HepG2 (cell line): ENCODE results near the gene SLC25A33. TPM values are rescaled to one million over a fixed set of nuclear protein-coding genes. Genes with fewer than 3 reads are reported as not detected.
A peak's percentile ranks its signal among the peaks of the same experiment; 100 is the strongest.

Experiments
- ATAC-seq: fragments of 200-7000 bp; cut with Tn5 transposase; 3 replicates; pipeline ENCODE4 v1.9.1; 2020; ENCODE audit warnings: mild to moderate bottlenecking, moderate library complexity
- BruUV-seq: library from RNA; stranded (reverse); fragments of 400-500 nt; replicated peaks from 2 replicates; lab custom pipeline; 2021; lab: Mats Ljungman, UMichigan
- CTCF ChIA-PET: fragments of 300-600 bp; formaldehyde crosslinking; extraction: SDS; loops from one replicate; lab custom pipeline; 2021; ENCODE audit warnings: low total read pairs, inconsistent platforms, low intra/inter-chr PET ratio; lab: Yijun Ruan, JAX
- POLR2A ChIA-PET: fragments of 350-600 bp; sonication (Branson Sonifier 250); formaldehyde crosslinking; loops from one replicate; lab custom pipeline; 2020; ENCODE audit warnings: antibody characterized with exemption, inconsistent platforms; lab: Yijun Ruan, JAX
- DNase-seq: peaks from one replicate; pipeline ENCODE4 v3.0.0-alpha.2; 2015; ENCODE audit warnings: low spot score
- FAIRE-seq: peaks from 3 replicates; lab custom pipeline; 2011; peaks lifted over from hg19 to GRCh38; lab: Jason Lieb, UNC
- H2AFZ ChIP-seq: one replicate; pipeline ENCODE4 v1.6.1; 2011; ENCODE audit warnings: low read length, inconsistent platforms
- H3K27ac ChIP-seq: fragments of 300-600 bp; 3 replicates; pipeline ENCODE4 v1.8.0; 2011; ENCODE audit warnings: mixed run types, mild to moderate bottlenecking, mixed read lengths, low read length, inconsistent platforms; ENCODE audit not compliant: insufficient read depth; ENCODE audit errors: extremely low read length
- H3K27me3 ChIP-seq, 2 experiments: fragments of 200-600 bp in 1 of 2; 2 replicates in 1 of 2; 3 replicates in 1 of 2; pipeline versions ENCODE4 v1.6.0 to v1.8.0; 2011; ENCODE audit warnings: low read length in 2 of 2, mild to moderate bottlenecking in 2 of 2, moderate library complexity in 2 of 2, inconsistent platforms in 1 of 2; ENCODE audit not compliant: insufficient read depth in 2 of 2, control insufficient read depth in 1 of 2
- H3K36me3 ChIP-seq, 2 experiments: fragments of 200-600 bp in 1 of 2; replicated peaks in 1 of 2; 2 replicates in 1 of 2; 3 replicates in 1 of 2; pipeline versions ENCODE4 v1.5.1 to v1.8.0; 2011; ENCODE audit warnings: low read length in 2 of 2, inconsistent platforms in 1 of 2; ENCODE audit not compliant: insufficient read depth in 2 of 2, control insufficient read depth in 1 of 2
- H3K4me1 ChIP-seq: 2 replicates; pipeline ENCODE4 v1.5.1; 2012; ENCODE audit warnings: low read length, inconsistent platforms; ENCODE audit not compliant: insufficient read depth
- H3K4me2 ChIP-seq: 2 replicates; pipeline ENCODE4 v1.6.0; 2011; ENCODE audit warnings: low read depth, low read length, inconsistent platforms
- H3K4me3 ChIP-seq, 3 experiments: fragments of 200-600 bp in 1 of 3; sonication (generic), shearing (Covaris generic) in 1 of 3; replicated peaks in 1 of 3; 2 replicates each; pipeline ENCODE4 v1.5.1; 2011 to 2016; ENCODE audit warnings: low read length in 3 of 3, inconsistent platforms in 2 of 3, low read depth in 2 of 3, mild to moderate bottlenecking in 2 of 3, control low read depth in 1 of 3, mixed read lengths in 1 of 3; ENCODE audit not compliant: insufficient read depth in 1 of 3
- H3K79me2 ChIP-seq: one replicate; pipeline ENCODE4 v1.6.1; 2011; ENCODE audit warnings: low read length, inconsistent platforms; ENCODE audit not compliant: insufficient read depth
- H3K9ac ChIP-seq: 2 replicates; pipeline ENCODE4 v1.6.0; 2011; ENCODE audit warnings: mild to moderate bottlenecking, low read depth, low read length, inconsistent platforms; ENCODE audit not compliant: insufficient read depth
- H3K9me3 ChIP-seq: 2 replicates; pipeline ENCODE4 v1.5.1; 2012; ENCODE audit warnings: mild to moderate bottlenecking, low read length
- H4K20me1 ChIP-seq: 2 replicates; pipeline ENCODE4 v1.6.0; 2011; ENCODE audit warnings: inconsistent platforms, mild to moderate bottlenecking, low read length, moderate library complexity; ENCODE audit not compliant: insufficient read depth
- AGO2 ChIP-seq: fragments of 200-400 bp; formaldehyde crosslinking; optimal IDR thresholded peaks from 2 replicates; pipeline ENCODE3; 2017; ENCODE audit warnings: mild to moderate bottlenecking, low read depth, low read length, moderate library complexity
- LRRFIP1 ChIP-seq: sonication (generic); formaldehyde crosslinking; conservative IDR thresholded peaks from 2 replicates; pipeline ENCODE4 v1.4.0; 2020; ENCODE audit warnings: missing genetic modification reagents
- MLXIP ChIP-seq: sonication (generic); formaldehyde crosslinking; IDR thresholded peaks from 2 replicates; pipeline ENCODE4 v1.9.0; 2021; ENCODE audit warnings: missing genetic modification reagents, borderline replicate concordance
- MTF2 ChIP-seq: sonication (generic); formaldehyde crosslinking; IDR thresholded peaks from 2 replicates; pipeline ENCODE4 v1.5.0; 2020; ENCODE audit warnings: missing genetic modification reagents, borderline replicate concordance
- NFYC ChIP-seq: IDR thresholded peaks from 2 replicates; pipeline ENCODE4 v1.6.1; 2016; ENCODE audit warnings: missing genetic modification reagents, missing compliant biosample characterization
- REXO4 ChIP-seq: sonication (generic); formaldehyde crosslinking; IDR thresholded peaks from 2 replicates; pipeline ENCODE4 v1.8.0; 2022; ENCODE audit warnings: missing genetic modification reagents, mild to moderate bottlenecking, borderline replicate concordance
- SRY ChIP-seq: sonication (generic); formaldehyde crosslinking; IDR thresholded peaks from 2 replicates; pipeline ENCODE4 v1.8.0; 2022; ENCODE audit warnings: mild to moderate bottlenecking, missing genetic modification reagents
- TBX3 ChIP-seq: fragments of 450-650 bp; IDR thresholded peaks from 2 replicates; pipeline ENCODE4 v1.6.1; 2017; ENCODE audit warnings: antibody characterized with exemption, mild to moderate bottlenecking, inconsistent platforms, borderline replicate concordance
- TIGD3 ChIP-seq: sonication (generic); formaldehyde crosslinking; IDR thresholded peaks from 2 replicates; pipeline ENCODE4 v1.5.1; 2020; ENCODE audit warnings: mild to moderate bottlenecking, missing genetic modification reagents, borderline replicate concordance
- ZBTB21 ChIP-seq: sonication (generic); formaldehyde crosslinking; IDR thresholded peaks from 2 replicates; pipeline ENCODE4 v1.4.0; 2020; ENCODE audit warnings: missing genetic modification reagents
- WGBS: methylation state at CpG from one replicate; pipeline ENCODE4 v1.1.6; 2017; ENCODE audit warnings: low lambda C conversion rate; 5-methylcytosine and 5-hydroxymethylcytosine counted together
- in situ Hi-C: cut with HindIII; loops from 2 replicates; pipeline ENCODE4 v1.10.0; 2017; ENCODE audit warnings: low pct_unique_long_range_greater_than_20kb; ENCODE audit not compliant: extremely low pct_ligation_motif_present
- intact Hi-C: fragments of 100-400 bp; cut with micrococcal nuclease; formaldehyde crosslinking; loops from one replicate; pipeline ENCODE4 v1.10.0; 2022; ENCODE audit not compliant: unreplicated experiment
- polyA plus RNA-seq, 8 experiments: library from polyadenylated mRNA; depleted of rRNA in 3 of 8; stranded (reverse) in 7 of 8; unstranded in 1 of 8; fragments of >200 nt; fragmentation: Illumina TruSeq in 4 of 8; extraction: Trizol in 4 of 8; gene quantifications; 2 replicates each; pipeline versions ENCODE4 v1.2.1 to v1.2.3, GENCODE V29; 2011 to 2016; ENCODE audit warnings: low read depth in 4 of 8, missing spikeins in 1 of 8, mixed read lengths in 1 of 8; ENCODE audit not compliant: insufficient read depth in 1 of 8
- total RNA-seq, 5 experiments: library from RNA; depleted of rRNA; stranded (reverse); fragments of >200 nt; fragmentation: Illumina TruSeq; extraction: Trizol; gene quantifications; 2 replicates each; pipeline ENCODE4 v1.2.3, GENCODE V29; 2016; ENCODE audit warnings: low read depth in 1 of 5

Gene SLC25A33
- total and polyA plus RNA-seq, 2 of the 13 experiments (the other 11 are each of a cell fraction or from before 2014, with no cell fraction given), result 15.4 to 50.3 TPM

- ATAC-seq (no peak), DNase-seq (no peak), FAIRE-seq (no peak)
- peaks cover 18% of the 10 kb centered on the region for H3K79me2 ChIP-seq
- intact Hi-C loops, result no loop called here
- BruUV-seq, result no TSS peak
- no peak overlapping the region for H3K4me3 ChIP-seq
- H3K9ac ChIP-seq, result no peak overlapping the region
- H3K27me3 ChIP-seq, result no peaks in the 10 kb centered on the region
- peaks cover 26 to 52% of the 10 kb centered on the region in 2 experiments; a peak in 4 of 5 replicates for H3K36me3 ChIP-seq
- H3K4me1 ChIP-seq, result peaks cover 12% of the 10 kb centered on the region
- in situ Hi-C loops, result no loop called here
- TF ChIP-seq AGO2, result peak; percentile 27
- no peak for TF ChIP-seq MTF2 (CRISPR knock-in tag)
- H3K9me3 ChIP-seq, result no peaks in the 10 kb centered on the region
- ChIA-PET CTCF (no interaction called here), POLR2A (no interaction called here)
- peaks cover 9% of the 10 kb centered on the region; the same call in 1 of the 2 replicates for H4K20me1 ChIP-seq
- 89% methylated on average over 17 of the region's 18 CpGs for WGBS
- no peak overlapping the region for H3K27ac ChIP-seq
- H3K4me2 ChIP-seq, result no peak overlapping the region
- H2AFZ ChIP-seq, result no peak overlapping the region
Observed at GRCh38 chr1:9598316-9598700, 59.0 kb downstream of the SLC25A33 start.

GRCh38 chr1:9599741-9600140 lies 60.5 kb downstream of the SLC25A33 start:
- H3K4me2 ChIP-seq, result no peak overlapping the region
- BruUV-seq, result no TSS peak
- no peaks in the 10 kb centered on the region for H3K4me1 ChIP-seq
- H3K9me3 ChIP-seq, result no peaks in the 10 kb centered on the region
- no peaks in the 10 kb centered on the region for H3K27me3 ChIP-seq
- DNase-seq (no peak), ATAC-seq (no peak), FAIRE-seq (no peak)
- intact Hi-C loops, result no loop called here
- H2AFZ ChIP-seq, result no peak overlapping the region
- WGBS, result 98% methylated on average over 10 of the region's 10 CpGs
- CTCF ChIA-PET, result no interaction called here
- peaks cover 4% of the 10 kb centered on the region for H3K79me2 ChIP-seq
- peaks cover 29 to 53% of the 10 kb centered on the region in 2 experiments; a peak in 4 of 5 replicates for H3K36me3 ChIP-seq
- no peak overlapping the region for H3K9ac ChIP-seq
- no peaks in the 10 kb centered on the region for H4K20me1 ChIP-seq
- in situ Hi-C loops, result no loop called here
- H3K4me3 ChIP-seq, result no peak overlapping the region
- POLR2A ChIA-PET, result no interaction called here
- no peak overlapping the region for H3K27ac ChIP-seq
- no peak for TF ChIP-seq REXO4 (CRISPR knock-in tag)
- no peak for TF ChIP-seq TIGD3
- TF ChIP-seq MLXIP (CRISPR knock-in tag), result no peak
- no peak for TF ChIP-seq LRRFIP1 (CRISPR knock-in tag)
- no peak for TF ChIP-seq NFYC
- no peak for TF ChIP-seq ZBTB21 (CRISPR knock-in tag)
- no peak for TF ChIP-seq SRY (CRISPR knock-in tag)
- TF ChIP-seq TBX3, result no peak
